ENCODE measurements around the gene ELMOD1.

ELMOD1 gene

DNA sequence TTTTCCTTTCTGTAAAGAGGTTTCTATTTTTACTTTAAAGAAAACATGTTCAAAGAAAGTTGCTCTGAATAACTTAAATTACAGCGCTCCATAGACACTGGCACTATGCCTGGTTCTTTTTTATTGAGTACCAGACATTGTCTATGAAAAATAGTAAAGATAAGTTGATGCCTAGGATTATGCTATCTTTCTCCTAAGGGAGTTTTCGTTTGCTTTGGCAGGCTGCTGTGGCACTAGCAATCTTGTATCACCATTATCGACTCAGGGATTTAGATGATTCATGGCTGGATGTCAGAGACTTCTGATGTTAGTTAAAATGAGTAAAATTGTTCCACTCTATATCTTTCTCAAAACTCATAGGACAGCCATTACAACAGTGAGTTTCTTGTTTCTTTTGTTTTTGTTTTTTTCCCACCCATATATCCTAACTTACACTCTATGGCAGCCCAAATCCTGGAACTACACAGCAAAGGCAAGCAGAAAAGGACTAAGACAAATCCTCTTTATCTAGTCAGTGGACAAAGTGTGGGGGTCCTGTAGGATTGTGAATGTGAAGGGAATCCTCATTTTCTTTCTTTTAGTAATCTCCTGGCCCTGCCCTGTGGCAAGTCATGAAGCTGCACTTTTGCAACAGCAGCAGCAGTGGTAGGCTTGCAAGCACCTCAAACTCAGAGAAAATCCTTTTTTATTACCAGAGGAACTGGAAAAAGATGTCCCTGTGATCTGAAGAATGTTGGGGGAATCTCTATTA is 100.2 kb downstream of the ELMOD1 start:
- DNase-seq = no peak

DNA sequence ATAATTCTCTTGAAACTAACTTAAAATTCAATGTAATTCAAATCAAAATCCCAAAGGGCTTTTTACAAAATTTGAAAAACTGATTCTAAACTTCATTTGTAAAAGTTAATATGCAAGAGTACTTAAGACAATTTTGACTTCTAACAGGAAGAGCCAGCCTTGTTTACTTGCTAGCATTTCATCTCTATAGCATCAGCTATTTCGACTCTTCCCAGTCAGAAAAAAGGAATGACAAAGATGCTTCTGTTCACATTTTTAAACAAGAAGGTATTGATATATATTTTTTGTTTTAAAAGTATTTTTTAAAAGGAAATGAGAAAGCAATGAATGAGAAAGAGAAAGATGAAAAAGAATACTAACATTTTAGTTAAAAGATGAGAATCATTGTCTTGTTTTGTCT is 104.5 kb downstream of the ELMOD1 start:
- DNase-seq = no peak

DNA sequence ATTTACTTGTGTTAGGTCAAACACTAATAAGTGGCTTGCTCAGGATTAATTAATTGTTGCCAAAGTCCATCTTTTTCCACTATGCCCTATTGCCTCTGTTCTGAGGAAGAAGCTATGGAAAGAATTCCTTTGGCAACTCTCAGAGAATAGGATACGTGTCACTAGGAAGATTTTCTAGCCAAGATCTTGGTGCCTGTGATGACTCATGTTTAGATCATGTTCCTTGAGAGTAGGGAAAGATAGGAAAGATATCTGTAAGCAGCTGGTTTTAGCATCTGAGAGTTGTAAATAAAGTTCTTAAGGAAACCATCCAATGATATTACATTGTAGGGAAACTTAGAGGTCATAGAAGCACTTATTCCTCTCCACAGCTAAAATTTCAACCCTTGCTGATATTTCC is 105.2 kb downstream of the ELMOD1 start:
- DNase-seq = no peak

DNA sequence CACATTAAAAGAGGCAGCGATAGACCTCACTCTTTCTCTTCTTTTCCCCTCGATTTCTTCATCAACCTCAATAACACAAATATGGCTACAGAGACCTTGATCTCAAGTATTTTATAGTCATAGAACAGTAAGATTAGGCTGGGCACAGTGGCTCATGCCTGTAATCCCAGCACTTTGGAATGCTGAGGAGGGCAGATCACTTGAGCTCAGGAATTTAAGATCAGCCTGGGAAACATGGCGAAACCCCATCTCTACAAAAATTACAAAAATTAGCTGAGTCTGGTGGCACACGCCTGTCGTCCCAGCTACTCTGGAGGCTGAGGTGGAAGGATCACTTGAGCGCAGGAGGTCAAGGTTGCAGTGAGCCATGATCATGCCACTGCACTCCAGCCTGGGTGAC is 106.3 kb downstream of the ELMOD1 start:
- no peak for DNase-seq

DNA sequence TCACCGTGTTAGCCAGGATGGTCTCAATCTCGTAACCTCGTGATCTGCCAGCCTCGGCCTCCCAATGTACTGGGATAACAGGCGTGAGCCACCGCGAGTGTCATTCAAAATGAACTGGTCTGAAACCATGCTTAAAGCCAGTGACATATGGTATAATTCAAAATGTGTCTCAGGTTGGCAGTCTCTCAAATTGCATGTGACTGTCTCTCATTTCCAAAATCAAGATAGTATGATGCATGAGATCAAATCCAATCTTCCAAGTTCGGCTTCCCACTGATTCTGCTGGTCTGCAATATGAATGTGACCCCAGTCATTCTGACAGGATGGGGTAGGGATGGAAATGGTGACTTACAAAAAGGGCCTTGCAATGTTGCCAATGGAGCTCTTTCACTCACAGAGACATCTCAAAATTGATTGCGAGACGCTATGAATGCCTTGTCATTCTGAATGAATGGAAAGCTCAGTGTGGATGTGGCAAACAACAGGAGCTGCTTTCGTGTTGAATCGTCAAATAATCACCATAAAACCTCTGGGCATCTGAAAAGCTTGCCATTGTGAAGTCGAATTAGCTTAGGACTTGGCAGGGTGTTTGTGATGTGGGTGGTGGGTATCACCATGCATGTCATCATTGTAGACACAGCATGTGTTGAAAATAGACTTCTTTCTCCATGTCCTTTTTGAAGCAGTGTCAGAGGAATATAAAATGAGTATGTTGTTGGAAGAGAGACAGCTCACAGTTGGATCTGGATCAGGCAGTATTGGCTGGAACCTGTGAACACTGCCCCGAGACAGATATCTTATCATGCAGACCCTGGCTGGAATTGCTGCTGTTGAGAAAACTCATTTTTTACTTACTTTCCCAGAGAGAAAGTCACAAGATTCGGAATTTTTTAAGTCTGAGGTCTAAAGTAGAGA is 108.7 kb downstream of the ELMOD1 start:
- DNase-seq = no peak

DNA sequence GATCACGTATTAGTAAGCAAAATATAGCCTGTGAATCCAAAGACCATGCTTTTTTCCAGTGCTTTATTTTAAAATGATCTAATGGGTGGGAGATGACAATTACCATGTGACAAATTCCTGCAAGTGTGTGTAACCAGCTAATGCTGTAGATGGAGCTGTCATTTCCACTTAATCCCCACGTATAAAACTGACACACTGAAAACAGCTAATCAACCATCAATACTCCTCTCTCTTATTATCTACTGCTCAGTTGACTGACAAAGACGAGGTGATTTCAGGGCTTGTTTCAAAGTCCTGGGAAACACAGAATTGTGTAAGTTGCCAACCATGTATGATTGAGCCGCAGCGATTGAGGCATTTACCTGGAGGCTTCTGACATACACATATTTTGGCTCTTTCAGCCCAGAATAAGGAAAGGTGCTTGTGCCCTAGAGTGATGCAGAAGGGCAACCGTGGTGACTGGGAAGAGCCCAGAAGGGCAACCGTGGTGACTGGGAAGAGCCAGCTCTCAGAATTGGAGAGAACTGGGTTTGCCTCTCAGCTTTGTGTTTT is 111.2 kb downstream of the ELMOD1 start:
- no peak for DNase-seq

DNA sequence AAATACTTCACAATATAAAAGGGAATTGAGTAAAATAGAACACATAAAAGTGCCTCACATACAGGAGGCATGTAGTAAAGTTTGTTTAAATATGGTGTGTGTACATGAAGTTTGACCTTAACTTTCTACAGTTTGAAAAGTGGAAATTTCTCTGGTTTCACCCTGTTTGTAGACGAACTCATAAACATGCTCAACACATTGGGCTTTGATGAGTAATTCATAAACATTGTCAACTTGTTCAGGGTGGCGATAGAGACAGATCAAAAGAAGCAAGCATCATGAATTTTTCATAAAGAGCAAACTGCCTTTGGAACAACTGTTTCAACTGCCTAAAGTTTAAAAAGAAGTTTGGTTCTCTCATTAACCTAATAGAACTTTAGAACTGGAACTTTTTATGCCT is 111.8 kb downstream of the ELMOD1 start:
- DNase-seq = no peak

DNA sequence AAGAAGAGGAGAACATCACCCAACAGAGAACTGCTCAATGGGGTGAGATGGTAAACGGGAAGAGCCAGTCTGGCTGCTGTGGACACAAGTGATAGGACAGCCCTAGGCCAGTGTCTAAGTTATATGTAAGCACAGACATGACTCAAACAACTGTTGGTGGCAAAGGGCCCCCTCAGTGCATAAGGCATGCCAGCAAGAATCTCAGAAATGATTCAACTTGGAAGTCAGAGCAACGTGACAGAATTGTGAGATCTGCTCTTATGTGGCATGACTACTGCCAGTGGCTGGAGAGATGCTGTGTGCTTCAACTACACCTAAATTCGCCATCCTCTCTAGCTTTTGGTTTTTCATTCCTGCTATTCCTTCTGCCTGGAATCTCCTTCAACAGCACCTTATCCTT is 113.5 kb downstream of the ELMOD1 start:
- no peak for DNase-seq

DNA sequence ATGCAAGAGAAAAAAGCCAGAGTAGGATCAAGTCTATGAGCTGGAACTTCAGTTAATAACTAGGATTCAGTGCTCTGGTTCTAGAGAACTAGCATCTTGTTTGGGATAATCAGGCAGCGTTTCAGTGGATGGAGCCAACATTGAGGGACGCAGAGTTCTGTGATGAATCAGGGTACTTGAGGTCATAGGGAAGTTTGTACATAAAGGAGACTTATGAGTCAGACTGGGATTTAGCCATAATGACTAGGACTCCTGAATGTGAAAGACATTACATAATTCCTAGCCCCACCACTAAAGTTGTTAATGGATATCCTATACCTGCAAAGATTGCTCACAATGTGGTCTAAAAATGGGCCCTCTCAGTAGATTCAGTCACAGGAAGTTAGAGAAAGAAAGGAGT is 114.1 kb downstream of the ELMOD1 start:
- no peak for DNase-seq

DNA sequence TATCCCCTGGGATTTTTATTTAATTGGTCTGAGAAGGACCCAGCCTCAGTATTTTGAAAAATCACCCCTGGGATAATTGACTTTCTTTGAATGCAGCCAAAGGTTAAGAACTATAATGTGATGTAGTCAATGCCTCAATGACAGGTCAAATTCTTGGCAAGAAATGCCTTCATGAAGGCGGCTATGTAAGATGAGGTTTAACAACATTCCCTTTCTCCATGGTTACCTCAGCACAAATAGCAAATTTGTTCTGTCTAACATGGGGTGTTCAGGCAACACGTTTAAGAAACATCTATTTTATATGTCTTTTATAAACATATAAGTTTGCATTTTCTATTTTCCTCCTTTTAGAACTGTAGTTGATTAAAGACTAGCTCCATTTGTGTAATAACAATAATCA is 115.6 kb downstream of the ELMOD1 start:
- no peak for DNase-seq

DNA sequence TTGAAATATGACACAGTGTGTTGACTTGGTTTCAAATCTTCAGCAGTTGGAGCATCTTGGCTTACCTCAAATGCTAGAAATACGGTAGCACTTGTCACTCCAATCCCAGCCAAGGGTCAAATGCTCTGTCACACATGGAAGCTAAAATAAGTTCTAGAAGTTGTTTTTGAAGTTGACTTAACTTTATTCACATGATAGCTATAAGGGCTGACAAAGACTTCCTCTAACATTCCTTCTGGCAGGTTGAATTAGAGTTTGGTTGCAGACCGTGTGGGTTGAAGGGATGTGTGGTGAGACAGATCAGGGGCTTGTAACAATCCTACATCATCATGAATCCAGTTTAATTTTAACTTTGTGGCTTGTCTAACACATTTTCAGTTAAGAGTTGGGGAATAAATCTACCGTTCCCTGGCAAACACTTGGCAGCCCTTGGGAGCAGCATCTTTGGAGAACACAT is 116.3 kb downstream of the ELMOD1 start:
- DNase-seq = no peak

DNA sequence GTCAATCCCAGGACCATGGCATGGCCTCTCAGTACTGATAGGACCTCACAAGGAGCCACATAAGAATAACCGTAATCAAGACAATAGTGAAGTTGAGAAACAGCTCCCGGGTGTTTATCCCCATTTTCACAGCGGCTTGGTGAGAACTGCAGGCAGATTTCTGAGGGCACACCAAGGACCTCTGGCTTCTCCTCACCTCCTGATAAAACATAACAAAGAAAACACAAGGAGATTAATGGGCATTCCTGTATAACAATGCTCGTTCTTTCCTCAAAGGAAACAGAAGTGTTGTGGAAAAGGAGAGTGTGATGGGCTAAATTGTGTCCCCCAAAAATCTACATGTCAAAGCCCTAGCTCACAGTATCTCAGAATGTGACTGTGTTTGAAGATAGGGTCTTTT is 116.9 kb downstream of the ELMOD1 start:
- DNase-seq = no peak

DNA sequence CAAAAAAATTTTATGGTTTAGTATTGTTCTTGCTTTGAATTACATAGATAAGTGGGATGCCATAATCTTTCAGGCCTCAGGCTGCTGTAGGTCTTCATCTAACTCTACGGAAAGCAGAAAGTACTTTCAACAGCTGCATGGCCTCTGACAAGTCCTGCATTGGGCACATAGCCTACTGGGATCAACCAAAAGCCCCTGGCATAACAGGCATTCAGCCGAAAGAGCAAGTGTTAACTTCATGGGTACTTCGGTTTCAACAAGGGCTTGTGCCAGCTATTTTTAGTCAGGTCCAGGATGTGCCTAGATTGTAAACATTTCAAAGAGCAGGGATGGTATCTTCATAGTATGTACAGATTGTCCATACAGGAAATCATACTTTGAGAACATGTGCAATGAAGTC is 117.8 kb downstream of the ELMOD1 start:
- no peak for DNase-seq

DNA sequence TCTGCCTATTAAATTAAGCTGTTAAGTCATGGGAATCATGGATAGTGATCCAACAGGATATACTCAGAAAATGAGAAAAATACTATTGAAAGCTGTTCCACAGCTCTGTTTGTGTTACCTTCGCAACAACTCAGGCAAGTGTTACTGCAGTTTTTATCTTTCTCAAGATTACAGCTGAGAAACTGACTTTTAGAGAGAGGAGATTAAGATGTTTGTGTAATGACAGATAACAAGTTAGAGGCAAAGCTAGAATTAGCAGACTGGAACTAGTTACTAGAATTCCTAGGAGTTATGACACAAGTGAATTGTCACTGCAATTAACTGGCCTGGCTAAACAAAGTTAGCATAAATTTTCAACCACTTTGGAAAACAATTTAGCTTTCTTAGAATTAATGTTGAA is 119.4 kb downstream of the ELMOD1 start:
- no peak for DNase-seq

DNA sequence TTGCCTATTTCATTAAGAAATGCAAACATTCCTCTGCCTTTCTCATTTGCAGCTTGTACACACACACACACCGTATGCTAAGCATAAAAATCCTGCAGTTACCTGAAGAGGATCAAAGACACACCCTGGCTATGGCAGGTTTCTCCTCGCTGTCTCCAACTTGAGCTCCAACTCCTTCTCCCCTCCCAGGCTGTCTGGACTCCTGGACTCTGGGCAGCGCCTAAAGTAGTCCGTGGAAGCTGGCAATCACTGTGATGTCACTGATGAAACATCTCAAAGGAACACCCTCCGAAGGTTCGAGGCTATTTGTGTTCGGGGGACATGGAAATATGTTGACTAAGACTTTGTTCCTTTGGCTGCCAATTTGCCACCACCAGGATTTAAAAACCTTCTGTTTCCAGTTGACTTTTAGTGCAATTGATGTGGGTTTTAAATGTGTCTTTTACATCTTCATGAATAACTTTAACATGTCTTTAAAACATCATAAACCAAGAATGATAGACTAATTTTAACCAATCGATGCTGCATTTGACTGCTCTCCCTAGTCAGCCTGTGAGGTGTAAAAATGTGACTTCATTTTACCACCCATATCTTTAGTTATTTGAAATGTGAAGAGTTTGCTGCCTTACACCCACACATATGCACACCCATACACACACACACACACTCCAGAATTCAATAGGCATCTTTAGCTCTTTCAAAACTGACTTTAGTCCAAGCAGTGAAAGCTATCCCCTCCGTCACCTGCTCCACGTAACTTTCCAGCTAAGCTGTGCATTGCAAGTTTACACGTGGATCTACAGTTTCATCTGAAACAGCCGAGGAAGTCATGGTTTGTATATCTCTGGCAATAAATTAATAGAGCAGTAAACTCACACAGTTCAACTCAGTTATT is 121.2 kb downstream of the ELMOD1 start, which contains the start of gene SLN:
SLN (minus strand) TSS at position 196 of the 895 bp plus-strand sequence.
- DNase-seq = no peak

DNA sequence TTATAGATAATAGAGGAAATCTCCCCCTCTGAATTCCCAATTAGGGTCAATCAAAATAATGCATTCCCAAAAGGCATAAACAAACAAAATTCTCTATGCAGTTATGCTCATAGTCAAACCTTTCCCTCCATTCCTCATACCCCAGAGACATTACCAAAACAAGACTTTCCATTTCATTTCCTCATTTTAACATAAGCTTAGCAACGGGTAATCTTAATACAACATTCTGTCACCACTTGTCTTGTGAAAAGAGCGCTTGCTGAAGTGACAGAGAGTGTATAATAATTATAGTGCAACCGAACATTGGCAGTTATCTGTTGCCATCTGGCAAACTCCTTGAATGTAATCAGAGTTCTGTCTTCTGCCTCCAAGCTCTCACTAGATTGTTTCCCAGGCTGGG is 122.1 kb downstream of the ELMOD1 start:
- DNase-seq = peak; percentile 71
